Measurements from ENCODE around the gene TMPRSS4. TPM values are rescaled to one million over a fixed set of nuclear protein-coding genes. Genes with fewer than 3 reads are reported as not detected.

Gene TMPRSS4
- total RNA-seq, 1 donor from 2014 or later: 12.1 TPM

- Mint-ChIP-seq H3K4me3 (ENCODE audit: low read depth) (no peak overlapping the region), H3K27ac (no peak overlapping the region), H3K36me3 (ENCODE audit: insufficient read depth) (no peaks in the 10 kb centered on the region), H3K27me3 (peaks cover 87% of the 10 kb centered on the region), H3K4me1 (ENCODE audit: low read depth) (no peaks in the 10 kb centered on the region), H3K9me3 (ENCODE audit: low read depth) (no peaks in the 10 kb centered on the region)
- DNase-seq (ENCODE audit: low spot score, unreplicated experiment): no peak
- no peak for TF ChIP-seq CTCF (IDR thresholded peaks at IDR 0.05; ENCODE audit: unreplicated experiment)
Observed at GRCh38 chr11:118143661-118144185, 66.8 kb downstream of the TMPRSS4 start.

DNA sequence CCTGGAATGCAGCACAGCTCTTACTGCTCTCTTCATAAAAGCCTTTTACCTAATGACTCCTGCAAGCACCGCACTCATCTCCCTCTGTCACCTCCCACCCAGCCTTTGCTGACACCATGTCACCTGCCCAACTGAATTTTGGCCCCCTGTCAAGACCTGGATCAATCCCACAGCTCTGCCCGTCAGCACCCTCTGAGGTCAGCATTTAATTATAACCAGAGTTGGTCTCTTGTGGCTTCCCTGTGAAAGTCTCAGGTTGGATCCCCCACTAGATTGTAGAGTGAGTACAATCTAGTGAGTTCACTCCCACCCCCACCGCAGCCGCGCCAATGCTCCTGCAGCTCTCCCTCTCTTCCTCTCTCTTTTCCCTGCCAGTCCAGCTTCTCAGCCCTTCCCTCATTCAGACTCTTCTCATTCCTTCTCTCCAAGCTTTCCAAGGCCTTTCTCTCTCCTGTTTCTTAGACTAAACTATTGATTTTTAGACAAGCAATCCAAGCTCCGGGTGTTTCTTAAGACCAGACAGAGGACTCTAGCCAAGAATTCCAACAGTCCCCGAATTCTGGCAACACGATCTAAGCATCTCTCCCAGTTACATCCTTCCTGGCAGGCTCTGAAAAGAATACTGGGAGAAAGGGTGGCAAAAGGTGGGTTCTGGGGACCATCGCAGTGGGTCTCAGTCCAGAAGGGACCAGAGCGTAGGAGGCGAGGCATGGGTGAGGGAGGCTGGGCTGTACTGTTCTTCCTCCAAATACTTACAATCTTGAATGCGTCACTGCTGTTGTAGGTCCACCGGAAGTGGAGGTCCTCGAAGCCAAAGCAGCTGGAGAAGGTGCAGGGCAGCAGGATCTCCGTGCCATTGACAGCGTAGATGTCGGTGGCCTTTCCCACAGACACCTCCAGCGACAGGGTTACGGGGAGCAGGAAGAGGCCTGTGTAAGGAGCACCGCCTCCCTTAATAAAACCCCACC is 67.7 kb downstream of the TMPRSS4 start:
- Mint-ChIP-seq H3K4me1 (ENCODE audit: low read depth) (no peaks in the 10 kb centered on the region), H3K9me3 (ENCODE audit: low read depth) (no peaks in the 10 kb centered on the region), H3K27me3 (peaks cover 88% of the 10 kb centered on the region), H3K36me3 (ENCODE audit: insufficient read depth) (no peaks in the 10 kb centered on the region), H3K4me3 (ENCODE audit: low read depth) (peak overlapping the region; percentile 12), H3K27ac (no peak overlapping the region)
- DNase-seq (ENCODE audit: low spot score, unreplicated experiment): no peak
- no peak for TF ChIP-seq CTCF (IDR thresholded peaks at IDR 0.05; ENCODE audit: unreplicated experiment)

DNA sequence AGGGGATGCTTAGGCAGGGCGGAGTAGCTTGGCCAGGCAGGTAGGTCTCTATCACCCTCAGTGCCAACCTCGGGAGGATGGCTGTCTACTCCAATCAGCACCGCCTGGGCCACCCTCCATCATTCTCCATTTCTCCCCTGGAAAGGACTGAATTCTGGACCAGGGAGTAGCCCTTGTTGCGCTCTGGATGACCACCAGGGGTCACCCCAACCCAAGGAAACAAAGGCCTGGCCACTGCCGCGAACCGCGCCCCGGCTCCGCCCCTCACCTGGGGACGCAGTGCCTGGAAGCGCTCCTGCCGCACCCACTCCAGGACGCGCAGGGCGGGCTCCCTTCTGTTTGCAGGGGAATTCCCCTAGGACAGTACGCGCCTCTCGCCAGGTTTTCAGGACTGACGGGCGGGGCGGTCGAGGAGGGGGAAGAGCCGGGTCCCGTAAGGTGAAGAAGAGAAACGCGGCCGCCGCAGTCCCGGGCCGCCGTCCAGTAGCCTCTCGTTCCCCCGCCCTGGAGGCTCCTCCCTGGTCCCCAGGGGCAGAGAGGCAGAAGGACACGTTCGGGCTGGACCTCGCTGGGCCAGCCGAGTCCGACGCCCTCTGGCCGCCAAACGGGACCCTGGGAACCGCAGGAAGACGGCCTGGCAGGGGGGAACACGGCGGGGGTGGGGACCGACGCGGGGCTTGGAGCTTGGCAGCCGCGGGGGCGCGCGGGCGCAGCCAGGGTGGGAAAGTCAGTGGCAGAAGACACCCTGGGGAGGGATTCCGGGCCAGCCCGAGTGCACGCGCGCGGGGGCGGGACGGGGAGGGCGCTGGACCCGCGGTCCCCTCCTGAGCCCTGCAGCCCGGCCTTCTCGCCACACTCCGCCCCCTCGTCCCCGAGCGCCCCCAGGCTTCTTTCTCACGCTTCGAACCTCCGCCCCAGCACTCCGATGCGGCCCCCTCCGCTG is 68.7 kb downstream of the TMPRSS4 start:
- H3K27ac Mint-ChIP-seq: peak overlapping the region; percentile 54
- no peaks in the 10 kb centered on the region for H3K36me3 Mint-ChIP-seq (ENCODE audit: insufficient read depth)
- no peaks in the 10 kb centered on the region for H3K9me3 Mint-ChIP-seq (ENCODE audit: low read depth)

GRCh38 chr11:118146554-118146953 is 69.7 kb downstream of the TMPRSS4 start:
- peaks cover 94% of the 10 kb centered on the region for H3K27me3 Mint-ChIP-seq
- no peaks in the 10 kb centered on the region for H3K4me1 Mint-ChIP-seq (ENCODE audit: low read depth)
- H3K9me3 Mint-ChIP-seq (ENCODE audit: low read depth): no peaks in the 10 kb centered on the region
- no peak for TF ChIP-seq CTCF (IDR thresholded peaks at IDR 0.05; ENCODE audit: unreplicated experiment)
- no peak for DNase-seq (ENCODE audit: low spot score, unreplicated experiment)
- H3K4me3 Mint-ChIP-seq (ENCODE audit: low read depth): peak overlapping the region; percentile 69
- H3K27ac Mint-ChIP-seq: peak overlapping the region; percentile 69
- H3K36me3 Mint-ChIP-seq (ENCODE audit: insufficient read depth): no peaks in the 10 kb centered on the region

More for the DNA sequence above, 68.7 kb downstream of the TMPRSS4 start:
- peak; percentile 92 for DNase-seq (ENCODE audit: low spot score, unreplicated experiment)
- Mint-ChIP-seq H3K4me3 (ENCODE audit: low read depth) (peak overlapping the region; percentile 79), H3K27me3 (peaks cover 90% of the 10 kb centered on the region), H3K4me1 (ENCODE audit: low read depth) (no peaks in the 10 kb centered on the region)
- peak; percentile 91 for TF ChIP-seq CTCF (IDR thresholded peaks at IDR 0.05; ENCODE audit: unreplicated experiment)

- no peak overlapping the region for H3K4me3 Mint-ChIP-seq (ENCODE audit: low read depth)
- no peak overlapping the region for H3K27ac Mint-ChIP-seq
- TF ChIP-seq CTCF (IDR thresholded peaks at IDR 0.05; ENCODE audit: unreplicated experiment): no peak
- peaks cover 94% of the 10 kb centered on the region for H3K27me3 Mint-ChIP-seq
- no peaks in the 10 kb centered on the region for H3K4me1 Mint-ChIP-seq (ENCODE audit: low read depth)
- no peak for DNase-seq (ENCODE audit: low spot score, unreplicated experiment)
- H3K9me3 Mint-ChIP-seq (ENCODE audit: low read depth): no peaks in the 10 kb centered on the region
- H3K36me3 Mint-ChIP-seq (ENCODE audit: insufficient read depth): no peaks in the 10 kb centered on the region
Observed at GRCh38 chr11:118147502-118147901, 70.6 kb downstream of the TMPRSS4 start.

All from progenitor cell of endocrine pancreas (in vitro differentiated cells).